Head of caudate nucleus (tissue), 42 donors: ENCODE results near the gene C12orf57.

ENCODE experiments used
- DNase-seq, 42 donors: peaks; one replicate each; pipeline versions ENCODE4 v3.0.0 to v3.0.0-alpha.2; 2020 to 2021; ENCODE audit warnings: mixed read lengths in 7 of 42
- intact Hi-C: fragments of 100-400 bp; cut with DNase I; formaldehyde crosslinking; loops from one replicate; pipeline ENCODE4 v1.15.0; 2022

The C12orf57 gene

GRCh38 chr12:6916426-6917200, 27.2 kb upstream of the C12orf57 start:
- intact Hi-C loops = no loop called here
- DNase-seq = peak in 1 of 42 donors; percentile 9

DNA sequence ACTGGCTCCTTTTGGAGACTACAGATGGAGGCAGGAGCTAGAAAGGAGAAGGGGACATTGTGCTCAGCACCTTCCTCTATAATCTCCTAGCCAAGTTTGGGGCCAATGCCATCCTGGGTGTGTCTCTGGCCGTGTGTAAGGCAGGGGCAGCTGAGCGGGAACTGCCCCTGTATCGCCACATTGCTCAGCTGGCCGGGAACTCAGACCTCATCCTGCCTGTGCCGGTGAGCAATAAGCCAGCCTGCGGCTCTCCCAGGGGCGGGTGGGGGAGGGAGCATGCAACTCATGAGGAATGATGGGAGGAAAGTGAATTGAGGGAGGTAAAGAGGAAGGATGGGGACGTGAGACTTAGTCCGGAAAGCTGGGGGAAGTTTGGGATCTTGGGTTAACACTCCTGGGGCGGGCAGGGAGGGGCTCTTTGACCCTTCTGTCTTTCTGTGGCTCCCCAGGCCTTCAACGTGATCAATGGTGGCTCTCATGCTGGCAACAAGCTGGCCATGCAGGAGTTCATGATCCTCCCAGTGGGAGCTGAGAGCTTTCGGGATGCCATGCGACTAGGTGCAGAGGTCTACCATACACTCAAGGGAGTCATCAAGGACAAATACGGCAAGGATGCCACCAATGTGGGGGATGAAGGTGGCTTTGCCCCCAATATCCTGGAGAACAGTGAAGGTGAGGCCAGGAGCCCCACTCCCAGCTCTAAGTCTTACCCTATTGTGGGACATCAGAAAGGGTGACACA, 26.2 kb upstream of the C12orf57 start:
- intact Hi-C loops = no loop called here
- peak in 1 of 42 donors; percentile 7 for DNase-seq

DNA sequence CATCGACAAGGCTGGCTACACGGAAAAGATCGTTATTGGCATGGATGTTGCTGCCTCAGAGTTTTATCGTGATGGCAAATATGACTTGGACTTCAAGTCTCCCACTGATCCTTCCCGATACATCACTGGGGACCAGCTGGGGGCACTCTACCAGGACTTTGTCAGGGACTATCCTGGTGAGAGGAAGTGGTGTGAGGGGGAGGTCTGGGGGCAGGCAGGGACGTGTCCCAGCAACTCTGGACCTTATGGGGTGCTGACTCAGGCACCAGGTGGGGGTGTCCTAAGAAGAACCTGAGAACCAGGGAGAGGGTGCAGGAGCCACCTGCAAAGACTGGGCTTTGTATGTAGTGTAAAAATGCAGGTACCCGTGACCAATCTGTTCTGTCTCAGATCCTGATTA, 24.2 kb upstream of the C12orf57 start:
- intact Hi-C loops = no loop called here
- peak in 2 of 42 donors; percentile 10 to 18 for DNase-seq

DNA sequence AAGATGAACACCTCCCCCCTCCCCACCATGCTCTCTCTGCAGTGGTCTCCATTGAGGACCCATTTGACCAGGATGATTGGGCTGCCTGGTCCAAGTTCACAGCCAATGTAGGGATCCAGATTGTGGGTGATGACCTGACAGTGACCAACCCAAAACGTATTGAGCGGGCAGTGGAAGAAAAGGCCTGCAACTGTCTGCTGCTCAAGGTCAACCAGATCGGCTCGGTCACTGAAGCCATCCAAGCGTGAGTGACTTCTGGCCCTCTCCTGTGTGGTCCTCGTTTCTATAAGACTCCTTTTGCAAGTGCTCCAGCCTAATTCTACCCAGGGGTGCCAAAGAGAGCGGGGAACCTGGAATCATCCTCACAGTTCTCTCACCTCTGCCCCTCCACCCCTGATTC, 22.3 kb upstream of the C12orf57 start:
- intact Hi-C loops = no loop called here
- DNase-seq = peak in 1 of 42 donors; percentile 2

- intact Hi-C loops = no loop called here
These were observed 21.6 kb upstream of the C12orf57 start for GRCh38 chr12:6921996-6922946.

GRCh38 chr12:6923003-6923732, 20.7 kb upstream of the C12orf57 start:
- intact Hi-C loops = no loop called here
- no peak for DNase-seq

More at GRCh38 chr12:6921996-6922946, 21.6 kb upstream of the C12orf57 start:
- no peak for DNase-seq

GRCh38 chr12:6923851-6924250, 20.0 kb upstream of the C12orf57 start:
- intact Hi-C loops = no loop called here
- no peak for DNase-seq

- no peak for DNase-seq
- intact Hi-C loops = no loop called here
These were observed 18.6 kb upstream of the C12orf57 start for GRCh38 chr12:6925239-6925539.

GRCh38 chr12:6925540-6926279, 18.1 kb upstream of the C12orf57 start:
- DNase-seq = peak in 31 of 42 donors; percentile 39 to 80 (median 61)
- intact Hi-C loops = no loop called here

DNA sequence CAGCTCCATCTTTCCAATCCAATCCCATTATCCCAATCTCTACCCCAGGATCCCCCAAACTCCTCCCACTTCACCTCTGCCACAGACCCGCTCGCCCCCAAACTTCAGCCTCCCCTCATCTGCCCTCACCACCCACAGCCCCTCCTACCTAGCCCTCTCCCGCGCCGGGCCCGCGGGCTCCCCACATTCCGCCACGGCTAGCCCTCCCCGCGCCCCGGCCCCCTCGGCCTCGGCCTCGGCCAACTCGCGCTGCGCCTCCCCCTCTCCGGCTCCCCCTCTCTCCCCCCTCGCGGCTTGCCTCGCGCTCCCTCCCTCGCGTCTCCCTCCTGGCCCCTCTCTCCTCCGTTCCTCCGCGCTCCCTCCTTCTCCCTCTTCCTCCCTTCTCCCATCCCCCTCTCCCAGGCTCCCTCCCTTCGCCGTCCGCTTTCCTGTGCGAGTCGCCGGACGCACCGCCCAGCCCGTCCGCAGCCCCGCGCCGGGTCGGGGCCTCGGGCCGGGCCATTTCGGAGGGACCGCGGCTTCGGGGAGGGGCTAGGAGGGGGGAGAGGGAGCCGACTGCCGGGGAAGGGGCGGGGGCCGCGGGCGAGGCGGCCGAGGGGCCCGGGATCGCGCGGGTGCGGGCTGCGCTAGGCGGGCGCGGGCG, 16.3 kb upstream of the C12orf57 start, which contains the start of gene ATN1:
TSS of gene ATN1 (plus strand) at position 581 of the 643 bp plus-strand sequence. CDS start 6,043 bp downstream, outside the sequence.
- intact Hi-C loops = no loop called here

DNA sequence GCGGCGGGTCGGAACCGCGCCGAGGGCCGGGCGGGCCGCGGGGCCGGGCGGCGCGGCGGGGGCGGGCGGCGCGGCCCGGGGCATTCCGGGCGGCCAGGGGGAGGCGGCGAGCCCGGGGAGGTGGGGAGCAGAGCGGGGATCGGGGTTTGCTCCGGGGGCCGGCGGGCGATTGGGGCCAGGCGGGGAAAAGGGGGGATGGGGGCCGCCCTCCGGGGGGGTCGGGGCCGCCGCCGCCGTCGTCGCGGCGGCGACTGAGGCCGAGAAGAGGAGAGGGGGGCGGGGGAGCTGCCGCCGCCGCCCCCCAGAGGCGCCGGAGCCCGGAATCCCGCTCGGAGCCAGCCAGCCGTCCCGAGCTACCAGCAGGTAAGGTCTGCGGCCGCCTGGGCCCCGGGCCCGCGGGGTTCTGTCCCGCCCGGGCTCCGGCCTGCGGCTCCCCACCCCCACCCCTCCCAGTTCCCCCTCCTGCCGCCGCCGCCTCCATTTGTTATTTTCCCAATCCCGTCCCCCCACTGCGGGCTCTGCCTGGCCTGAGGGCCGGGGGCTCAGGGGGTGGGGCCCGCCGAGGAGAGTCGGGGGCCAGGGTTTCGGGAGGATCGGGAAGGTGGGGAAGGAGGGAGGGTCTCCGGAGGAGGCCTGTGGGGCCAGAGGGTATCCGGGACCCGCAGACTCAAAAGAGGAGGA, 15.7 kb upstream of the C12orf57 start:
- intact Hi-C loops = no loop called here
- peak in 7 of 42 donors; percentile 17 to 59 (median 53) for DNase-seq

More for the DNA sequence above, 16.3 kb upstream of the C12orf57 start, which contains the start of gene ATN1:
- DNase-seq = peak; percentile 61 to 95 (median 84)

- peak in 8 of 42 donors; percentile 40 to 64 (median 48) for DNase-seq
- intact Hi-C loops = no loop called here
These were observed 15.0 kb upstream of the C12orf57 start for GRCh38 chr12:6928703-6929407.

DNA sequence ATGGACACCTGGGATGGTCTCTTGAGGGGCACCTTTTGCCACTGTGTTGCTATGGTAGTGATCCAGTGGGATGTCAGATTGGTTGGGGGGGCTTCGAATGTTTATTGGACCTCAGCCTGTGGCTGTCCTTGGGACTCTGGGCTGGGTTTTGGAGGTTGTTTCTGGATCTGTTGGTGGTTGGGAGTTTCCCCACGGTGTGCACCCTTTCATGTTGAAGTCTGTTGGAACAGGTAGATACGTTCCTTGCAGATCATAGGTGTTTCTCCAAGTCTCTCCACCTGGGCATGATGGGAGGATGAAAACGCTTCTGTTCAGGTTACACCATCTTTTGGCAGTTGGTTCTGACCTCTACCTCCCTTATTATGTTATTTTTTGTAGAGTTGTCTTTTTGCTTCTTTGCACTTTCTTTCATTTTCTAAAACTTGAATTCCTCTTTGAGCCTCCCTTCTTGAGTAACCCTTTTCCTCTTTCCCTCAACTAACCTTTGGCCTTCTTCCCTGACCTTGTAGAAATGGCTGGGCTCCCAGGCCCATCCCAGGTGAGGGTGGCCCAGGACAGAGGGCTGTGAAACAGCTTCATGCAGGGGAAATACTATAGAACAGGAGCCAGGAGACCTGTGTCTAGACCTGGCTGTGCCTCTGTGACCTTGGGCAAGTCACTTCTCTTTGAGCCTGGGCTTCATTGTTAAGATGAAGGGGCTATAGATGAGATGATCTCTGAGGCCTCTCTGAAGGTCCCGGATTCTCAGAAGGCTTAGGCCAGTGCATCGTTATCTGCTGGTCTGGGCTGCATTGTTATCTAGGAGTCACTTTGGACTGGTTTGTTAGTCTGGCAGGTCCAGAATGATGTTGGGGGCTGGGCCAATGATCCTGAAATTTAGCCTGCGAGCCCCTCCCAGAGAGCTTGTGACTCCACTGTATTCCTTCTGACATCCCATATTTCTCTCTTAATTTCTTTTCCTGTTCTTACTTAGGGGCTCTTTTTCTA, 14.1 kb upstream of the C12orf57 start:
- DNase-seq = no peak
- intact Hi-C loops = no loop called here

GRCh38 chr12:6932766-6933165, 11.1 kb upstream of the C12orf57 start:
- no peak for DNase-seq
- intact Hi-C loops = no loop called here

DNA sequence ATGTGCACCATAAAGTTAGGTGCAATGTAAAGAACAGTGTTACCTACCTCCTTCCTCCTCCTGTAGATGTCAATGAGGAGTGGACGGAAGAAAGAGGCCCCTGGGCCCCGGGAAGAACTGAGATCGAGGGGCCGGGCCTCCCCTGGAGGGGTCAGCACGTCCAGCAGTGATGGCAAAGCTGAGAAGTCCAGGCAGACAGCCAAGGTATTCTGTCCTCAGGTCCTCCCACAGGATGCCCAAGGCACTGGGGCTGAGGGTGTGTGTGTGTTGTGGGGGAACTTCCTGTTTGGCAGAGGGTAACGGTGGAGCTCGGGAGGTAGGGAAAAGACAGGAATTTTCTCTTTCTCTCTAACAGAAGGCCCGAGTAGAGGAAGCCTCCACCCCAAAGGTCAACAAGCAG, 9.7 kb upstream of the C12orf57 start:
- DNase-seq = no peak
- intact Hi-C loops = no loop called here
